ENCODE data around the gene ASPA. TPM values are rescaled to one million over a fixed set of nuclear protein-coding genes. Genes with fewer than 3 reads are reported as not detected.

Gene ASPA
- total and polyA plus RNA-seq, 10 of the 15 experiments (the other 5 are each of a cell fraction or from before 2014, with no cell fraction given): 0.04 to 0.30 TPM; not detected in 8

- no peak for TF ChIP-seq PKNOX1 (IDR thresholded peaks at IDR 0.05)
- TF ChIP-seq RELA (IDR thresholded peaks at IDR 0.05; ENCODE audit: borderline replicate concordance, partially characterized antibody): no peak
- TF ChIP-seq BCL11A (IDR thresholded peaks at IDR 0.05; ENCODE audit: low read depth, low read length): no peak
- TF ChIP-seq CHD1 (IDR thresholded peaks at IDR 0.05; ENCODE audit: low read depth, low read length): no peak
Observed at GRCh38 chr17:3479988-3480387, 4.2 kb downstream of the ASPA start (continued).

- no peaks in the 10 kb centered on the region for H3K4me1 ChIP-seq (ENCODE audit: control insufficient read depth, insufficient read depth, low read length)
- SMC1A ChIA-PET (ENCODE audit: uncharacterized antibody, unreplicated experiment): no interaction called here
- RAD21 ChIA-PET (ENCODE audit: unreplicated experiment): no interaction called here
- no peaks in the 10 kb centered on the region for H3K9me3 ChIP-seq (replicated peaks; ENCODE audit: control insufficient read depth, insufficient read depth, low read length)
- WGBS (ENCODE audit: insufficient coverage, insufficient replicate concordance, low lambda C conversion rate, missing lambda C conversion rate): 29% methylated on average over 3 of the region's 3 CpGs
- no peak overlapping the region for H3K4me2 ChIP-seq (ENCODE audit: control insufficient read depth, insufficient read depth)
- ATAC-seq: no peak
- no peak for DNase-seq (ENCODE audit: low read depth, low spot score)
- H3K27ac ChIP-seq (ENCODE audit: control insufficient read depth, insufficient read depth): no peak overlapping the region
- in situ Hi-C loops (cut with MboI) (no loop called here), intact Hi-C loops (cut with micrococcal nuclease; ENCODE audit: unreplicated experiment) (no loop called here)
- no peak overlapping the region for H3K9ac ChIP-seq (ENCODE audit: control insufficient read depth, insufficient read depth, low read length)
- no peaks in the 10 kb centered on the region for H3K79me2 ChIP-seq (ENCODE audit: control insufficient read depth, insufficient read depth, low read length)
- no peaks in the 10 kb centered on the region for H3K36me3 ChIP-seq (ENCODE audit: control insufficient read depth in 2 of 2, insufficient read depth in 2 of 2, low read length in 1 of 2)
- CTCF ChIA-PET: no interaction called here
- peaks cover 2 to 3% of the 10 kb centered on the region in 2 experiments; a peak in 2 of 4 replicates for H3K27me3 ChIP-seq (replicated peaks in 1 of 2; ENCODE audit: control insufficient read depth in 2 of 2, insufficient read depth in 2 of 2, low read length in 1 of 2)
- POLR2A ChIA-PET: no interaction called here
- H3K4me3 ChIP-seq: no peak overlapping the region
- no peak for FAIRE-seq
- BruUV-seq (replicated peaks): no TSS peak
- H2AFZ ChIP-seq (ENCODE audit: control insufficient read depth, low read depth, low read length): no peak overlapping the region
- H4K20me1 ChIP-seq (ENCODE audit: control insufficient read depth, insufficient read depth): no peaks in the 10 kb centered on the region
- TF ChIP-seq CTCF (IDR thresholded peaks at IDR 0.05 in 2 of 3, conservative IDR thresholded peaks at IDR 0.05 in 1 of 3; ENCODE audit: control insufficient read depth in 2 of 3, extremely low read depth in 1 of 3, insufficient read depth in 1 of 3, low read depth in 3 of 3, low read length in 3 of 3) (no peak), MLLT1 (IDR thresholded peaks at IDR 0.05) (no peak), BHLHE40 (IDR thresholded peaks at IDR 0.05; ENCODE audit: borderline replicate concordance in 1 of 2, low read depth in 2 of 2, low read length in 1 of 2) (no peak), YBX1 (IDR thresholded peaks at IDR 0.05) (no peak), SUPT20H (IDR thresholded peaks at IDR 0.05; ENCODE audit: borderline replicate concordance, control insufficient read depth, low read depth, low read length) (no peak), CHD4 (IDR thresholded peaks at IDR 0.05) (no peak), RCOR1 (conservative IDR thresholded peaks at IDR 0.05; ENCODE audit: low read depth, low read length) (no peak), EED (IDR thresholded peaks at IDR 0.05; ENCODE audit: low read depth) (no peak), HDAC2 (IDR thresholded peaks at IDR 0.05) (no peak), MTA3 (IDR thresholded peaks at IDR 0.05; ENCODE audit: borderline replicate concordance, low read length) (no peak), NKRF (conservative IDR thresholded peaks at IDR 0.05) (no peak), RELB (IDR thresholded peaks at IDR 0.05; ENCODE audit: low read depth) (no peak)
Observed at GRCh38 chr17:3482852-3483251, 7.1 kb downstream of the ASPA start.

All from GM12878 (cell line).